Thyroid gland (tissue), 4 donors: Measurements from ENCODE around the gene ARHGEF16. TPM values are rescaled to one million over a fixed set of nuclear protein-coding genes. Genes with fewer than 3 reads are reported as not detected.
A peak's percentile ranks its signal among the peaks of the same experiment; 100 is the strongest.

ENCODE experiments used
- DNase-seq, 2 donors: peaks; one replicate each; pipeline ENCODE4 v3.0.0-alpha.2; 2019
- H3K27ac ChIP-seq, 3 donors: fragments of 200-600 bp; sonication (generic); 1 replicate in 2 of 3; 2 replicates in 1 of 3; pipeline ENCODE4 v1.5.1; 2016 to 2019; ENCODE audit warnings: mild to moderate bottlenecking in 1 of 3, moderate library complexity in 1 of 3
- H3K27me3 ChIP-seq: fragments of 200-600 bp; sonication (generic); one replicate; pipeline ENCODE4 v1.5.1; 2019
- H3K36me3 ChIP-seq, 2 donors: fragments of 200-600 bp; sonication (generic); one replicate each; pipeline ENCODE4 v1.5.1; 2016 to 2019
- H3K4me1 ChIP-seq, 2 donors: fragments of 200-600 bp; sonication (generic); one replicate each; pipeline ENCODE4 v1.5.1; 2017 to 2019
- H3K4me3 ChIP-seq, 3 donors: fragments of 200-600 bp; sonication (generic); replicated peaks in 1 of 3; 1 replicate in 2 of 3; 2 replicates in 1 of 3; pipeline ENCODE4 v1.5.1; 2016; ENCODE audit warnings: mild to moderate bottlenecking in 1 of 3
- H3K9me3 ChIP-seq: fragments of 200-600 bp; sonication (generic); one replicate; pipeline ENCODE4 v1.5.1; 2017
- CTCF ChIP-seq, 6 experiments: fragments of 200-600 bp in 3 of 6; fragments of 450-650 bp in 3 of 6; sonication (generic) in 3 of 6; IDR thresholded peaks; one replicate each; pipeline ENCODE4 v1.5.1; 2016 to 2019; ENCODE audit warnings: antibody characterized with exemption in 6 of 6, mild to moderate bottlenecking in 2 of 6, inconsistent platforms in 1 of 6, moderate library complexity in 1 of 6
- POLR2A ChIP-seq, 2 donors: fragments of 450-650 bp; IDR thresholded peaks; one replicate each; pipeline ENCODE4 v1.6.1; 2017; ENCODE audit warnings: antibody characterized with exemption in 2 of 2, mild to moderate bottlenecking in 2 of 2, moderate library complexity in 1 of 2
- WGBS, 2 donors: methylation state at CpG; one replicate each; pipeline ENCODE4 v1.1.5; 2017; 5-methylcytosine and 5-hydroxymethylcytosine counted together
- intact Hi-C: fragments of 100-400 bp; cut with DNase I; formaldehyde crosslinking; loops from one replicate; pipeline ENCODE4 v1.15.1; 2023
- total RNA-seq, 4 donors: library from RNA; depleted of rRNA; stranded (reverse); fragments of >200 nt; gene quantifications; one replicate each; pipeline ENCODE4 v1.2.3, GENCODE V29; 2016

The ARHGEF16 gene
- total RNA-seq, 4 donors from 2014 or later = 16.0 to 23.7 (median 21.2) TPM

DNA sequence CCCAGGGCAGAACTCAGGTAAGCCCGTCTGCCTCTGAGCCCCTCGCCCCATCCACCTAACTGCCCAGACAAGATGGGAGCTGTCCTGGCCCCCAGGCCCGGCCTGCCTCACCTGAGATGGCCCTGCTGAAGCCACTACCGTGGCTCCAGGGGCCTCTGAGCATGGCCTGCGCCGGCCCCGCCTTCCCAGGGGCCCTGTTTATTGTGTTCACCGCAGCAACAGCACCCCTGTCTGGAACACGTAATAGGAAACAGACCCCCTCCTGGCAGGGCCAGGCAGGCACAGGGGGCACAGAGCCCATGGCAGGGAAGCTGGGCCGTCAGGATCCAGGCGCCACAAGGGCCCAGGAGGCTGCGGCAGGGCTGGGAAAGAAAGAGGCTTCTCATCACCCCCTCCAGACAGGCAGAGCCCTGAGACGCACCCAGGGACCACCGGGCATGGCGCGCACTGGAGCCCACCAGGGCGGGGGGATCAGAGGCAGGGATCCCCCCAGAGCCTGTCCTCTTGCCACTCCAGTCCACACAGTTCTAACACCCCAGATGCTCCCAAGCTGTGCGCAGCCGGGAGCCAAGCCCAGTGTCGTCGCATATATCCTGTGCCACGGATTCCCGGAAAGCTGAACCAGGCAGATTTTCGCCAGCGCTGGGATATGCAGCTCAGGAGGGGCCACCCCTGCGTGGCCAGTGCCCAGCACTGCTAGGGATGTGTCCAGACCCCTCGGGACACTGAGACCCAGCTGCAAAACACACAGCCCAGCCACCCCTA, 62.6 kb downstream of the ARHGEF16 start:
- Histone ChIP-seq H3K4me3 (no peak overlapping the region), H3K27me3 (no peaks in the 10 kb centered on the region), H3K36me3 (no peaks in the 10 kb centered on the region), H3K9me3 (no peaks in the 10 kb centered on the region), H3K4me1 (no peaks in the 10 kb centered on the region), H3K27ac (no peak overlapping the region)
- whole genome bisulfite sequencing, 2 donors = 88 to 93% methylated on average over 6 to 12 of the region's 27 CpGs
- TF ChIP-seq POLR2A (IDR thresholded peaks at IDR 0.05) (no peak), CTCF (IDR thresholded peaks at IDR 0.05) (no peak)
- no peak for DNase-seq
- intact Hi-C loops = no loop called here

- WGBS, 2 donors = 80 to 95% methylated on average over 4 to 11 of the region's 12 CpGs
- H3K27ac ChIP-seq = no peak overlapping the region
- H3K4me3 ChIP-seq = no peak overlapping the region
- H3K36me3 ChIP-seq = no peaks in the 10 kb centered on the region
- DNase-seq = no peak
- H3K9me3 ChIP-seq = no peaks in the 10 kb centered on the region
- TF ChIP-seq POLR2A (IDR thresholded peaks at IDR 0.05) = no peak
- peak in 5 of 6 experiments; percentile 17 to 49 (median 26) for TF ChIP-seq CTCF (IDR thresholded peaks at IDR 0.05)
- intact Hi-C loops = no loop called here
- no peaks in the 10 kb centered on the region for H3K4me1 ChIP-seq
- no peaks in the 10 kb centered on the region for H3K27me3 ChIP-seq
Observed at GRCh38 chr1:3518256-3518655, 63.8 kb downstream of the ARHGEF16 start.

DNA sequence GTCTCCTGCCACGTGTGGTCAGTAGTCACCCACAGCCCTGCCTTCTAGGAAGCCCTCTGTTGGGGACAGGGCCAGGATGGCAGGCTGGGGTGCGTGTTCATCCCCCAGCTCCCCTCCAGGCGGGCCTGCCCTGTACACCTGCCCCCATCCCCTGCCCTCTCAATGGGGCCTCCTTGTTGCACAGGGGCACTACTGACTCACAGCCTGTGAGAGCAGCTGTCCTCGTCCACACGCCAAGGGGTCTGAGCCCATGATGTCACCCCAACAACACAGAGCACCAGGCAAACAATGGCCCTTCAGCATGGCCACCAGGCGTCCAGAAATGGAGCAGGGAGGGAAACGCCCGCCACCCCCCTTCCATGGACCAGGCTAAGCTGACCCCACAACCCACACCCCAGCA, 64.3 kb downstream of the ARHGEF16 start:
- Histone ChIP-seq H3K36me3 (no peaks in the 10 kb centered on the region), H3K4me1 (no peaks in the 10 kb centered on the region), H3K4me3 (no peak overlapping the region), H3K9me3 (no peaks in the 10 kb centered on the region), H3K27me3 (no peaks in the 10 kb centered on the region), H3K27ac (no peak overlapping the region)
- intact Hi-C loops = no loop called here
- no peak for DNase-seq
- WGBS, 2 donors = 74 to 98% methylated on average over 3 to 8 of the region's 8 CpGs
- TF ChIP-seq CTCF (IDR thresholded peaks at IDR 0.05) = no peak
- TF ChIP-seq POLR2A (IDR thresholded peaks at IDR 0.05) = no peak

DNA sequence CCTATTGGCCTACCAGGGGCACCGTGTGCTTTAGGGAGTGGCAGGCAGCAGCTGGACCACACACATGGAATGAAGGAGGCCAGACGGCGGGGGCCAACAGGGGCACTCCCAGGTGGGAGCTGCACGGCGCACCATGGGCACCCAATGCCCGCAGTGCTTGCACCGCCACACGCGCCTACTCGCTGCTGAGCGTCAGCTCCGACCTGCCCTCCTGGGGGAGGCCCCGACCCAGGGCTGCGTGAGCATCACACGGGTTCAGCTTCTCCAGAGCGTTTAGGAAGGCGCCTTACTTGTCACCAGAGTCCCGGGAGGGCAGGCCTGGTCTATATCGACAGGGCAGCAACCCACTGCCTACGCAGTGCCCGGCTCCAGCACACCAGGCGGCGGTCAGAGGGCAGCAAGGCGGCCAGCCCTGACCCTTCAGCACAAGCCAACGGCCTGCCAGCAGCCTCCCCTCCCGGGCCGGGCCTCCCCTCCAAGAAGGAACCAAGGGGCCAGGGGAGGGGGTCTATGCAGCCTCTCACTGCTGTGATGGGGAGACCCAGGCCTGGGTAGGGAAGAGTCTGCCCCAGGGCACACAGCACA, 64.9 kb downstream of the ARHGEF16 start:
- TF ChIP-seq CTCF (IDR thresholded peaks at IDR 0.05) (no peak), POLR2A (IDR thresholded peaks at IDR 0.05) (no peak)
- no peak for DNase-seq
- intact Hi-C loops = no loop called here
- Histone ChIP-seq H3K36me3 (no peaks in the 10 kb centered on the region), H3K27me3 (no peaks in the 10 kb centered on the region), H3K27ac (no peak overlapping the region), H3K4me1 (no peaks in the 10 kb centered on the region), H3K9me3 (no peaks in the 10 kb centered on the region), H3K4me3 (no peak overlapping the region)
- WGBS, 2 donors = 93 to 98% methylated on average over 3 to 11 of the region's 27 CpGs
